Measurements from ENCODE around the gene ACACA. TPM values are rescaled to one million over a fixed set of nuclear protein-coding genes. Genes with fewer than 3 reads are reported as not detected.
"Not testable (repeated sequence)": the region's sequence is repeated elsewhere in the genome, so short reads cannot be mapped to it uniquely, and the experiment has no call there.

Gene ACACA
- total RNA-seq, 1 donor from 2014 or later, result 110 TPM

- Histone ChIP-seq H3K27me3 (no peaks in the 10 kb centered on the region), H3K27ac (peak overlapping the region; percentile 87), H3K9me3 (no peaks in the 10 kb centered on the region), H3K4me1 (peaks cover 22% of the 10 kb centered on the region), H3K4me3 (peak overlapping the region; percentile 89), H3K36me3 (no peaks in the 10 kb centered on the region)
- DNase-seq (no peak), ATAC-seq (no peak)
- TF ChIP-seq CTCF (IDR thresholded peaks at IDR 0.05), result no peak
- intact Hi-C loops (cut with DNase I), result no loop called here
These were observed 46.9 kb downstream of the ACACA start for GRCh38 chr17:37359682-37360188.

DNA sequence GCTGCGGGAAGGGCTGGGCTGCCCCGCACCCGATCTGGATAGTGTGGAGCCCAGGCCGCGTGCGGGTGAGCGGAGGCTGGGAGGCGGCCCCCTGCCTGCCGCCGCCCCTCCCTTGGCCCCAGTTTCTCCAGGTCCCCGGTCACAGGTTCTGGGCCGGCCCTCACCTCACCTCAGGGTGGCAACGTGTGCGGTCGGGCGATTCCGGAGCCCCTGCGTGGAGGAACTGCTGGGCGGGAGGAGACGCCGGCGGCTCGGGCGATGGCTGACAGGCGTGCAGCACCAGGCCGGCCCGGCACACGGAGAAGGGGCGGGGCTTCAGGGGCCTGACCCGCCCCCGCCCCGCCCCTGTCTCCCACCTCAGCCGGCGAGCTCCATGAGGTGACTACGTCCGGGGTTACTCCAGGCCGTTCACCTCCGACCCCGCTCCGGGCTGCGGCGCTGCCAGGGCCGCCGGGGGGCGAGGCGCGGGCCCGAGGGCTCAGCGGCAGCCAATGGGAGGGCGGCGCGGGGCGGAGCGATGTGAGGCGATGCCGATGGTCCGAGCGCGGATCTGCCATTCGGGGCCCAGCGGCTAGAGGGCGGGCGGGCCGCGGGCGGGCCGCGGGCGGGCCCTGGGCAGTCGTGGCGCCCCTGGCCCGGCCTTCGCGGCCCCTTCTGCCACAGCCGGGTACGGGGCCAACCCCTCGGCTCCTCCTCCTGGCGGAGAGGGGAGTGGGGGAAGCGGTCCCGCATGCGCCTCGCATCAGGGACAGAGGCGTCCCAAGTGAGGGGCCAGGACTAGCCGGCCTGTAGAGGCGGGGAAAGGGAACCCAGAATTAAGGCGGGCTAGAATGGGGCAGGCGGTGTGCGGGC, 47.6 kb downstream of the ACACA start:
- Histone ChIP-seq H3K4me1 (peaks cover 22% of the 10 kb centered on the region), H3K27me3 (no peaks in the 10 kb centered on the region), H3K27ac (peak overlapping the region; percentile 87), H3K36me3 (no peaks in the 10 kb centered on the region), H3K9me3 (no peaks in the 10 kb centered on the region), H3K4me3 (peak overlapping the region; percentile 89)
- peak; percentile 34 for TF ChIP-seq CTCF (IDR thresholded peaks at IDR 0.05)
- DNase-seq (peak; percentile 98), ATAC-seq (peak; percentile 96)
- intact Hi-C loops (cut with DNase I), result no loop called here

DNA sequence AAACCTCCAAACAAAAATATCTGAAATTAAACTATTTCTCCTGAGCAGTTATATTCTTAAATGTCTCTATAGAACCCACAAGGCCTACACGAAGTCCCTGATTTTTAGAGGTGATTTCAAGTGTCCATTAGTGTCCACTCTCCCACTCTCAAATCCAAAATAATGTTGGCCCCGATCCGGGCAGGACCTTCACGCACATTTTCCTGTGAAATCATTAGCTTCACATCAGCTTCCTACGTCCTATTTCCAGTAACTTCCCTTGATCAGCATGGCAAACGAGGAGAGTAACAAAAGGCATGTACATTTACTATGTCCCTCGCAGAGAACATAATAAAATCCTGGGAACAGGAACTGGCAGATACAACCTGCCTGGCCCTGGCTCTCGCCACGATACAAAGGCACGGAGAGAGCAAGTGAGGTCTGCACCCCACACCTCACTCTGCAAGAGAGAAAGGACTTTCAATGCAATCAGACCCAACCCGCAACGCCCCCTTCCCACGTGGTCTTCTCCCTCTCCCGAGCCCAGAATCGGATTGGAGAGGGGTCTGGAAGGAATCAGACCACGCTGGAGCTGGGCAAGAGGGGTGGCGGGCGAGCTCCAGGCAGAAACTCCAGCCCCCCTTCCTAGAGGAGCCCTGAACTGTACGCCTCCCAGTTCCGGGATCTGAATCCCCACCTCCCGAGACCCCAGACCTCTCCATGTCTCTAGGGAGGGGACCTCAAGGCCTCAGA, 48.4 kb downstream of the ACACA start:
- Histone ChIP-seq H3K9me3 (no peaks in the 10 kb centered on the region), H3K4me1 (peaks cover 22% of the 10 kb centered on the region), H3K27ac (peak overlapping the region; percentile 87), H3K4me3 (peak overlapping the region; percentile 89), H3K27me3 (no peaks in the 10 kb centered on the region), H3K36me3 (no peaks in the 10 kb centered on the region)
- intact Hi-C loops (cut with DNase I), result no loop called here
- no peak for TF ChIP-seq CTCF (IDR thresholded peaks at IDR 0.05)
- DNase-seq (peak; percentile 78), ATAC-seq (peak; percentile 12)

DNA sequence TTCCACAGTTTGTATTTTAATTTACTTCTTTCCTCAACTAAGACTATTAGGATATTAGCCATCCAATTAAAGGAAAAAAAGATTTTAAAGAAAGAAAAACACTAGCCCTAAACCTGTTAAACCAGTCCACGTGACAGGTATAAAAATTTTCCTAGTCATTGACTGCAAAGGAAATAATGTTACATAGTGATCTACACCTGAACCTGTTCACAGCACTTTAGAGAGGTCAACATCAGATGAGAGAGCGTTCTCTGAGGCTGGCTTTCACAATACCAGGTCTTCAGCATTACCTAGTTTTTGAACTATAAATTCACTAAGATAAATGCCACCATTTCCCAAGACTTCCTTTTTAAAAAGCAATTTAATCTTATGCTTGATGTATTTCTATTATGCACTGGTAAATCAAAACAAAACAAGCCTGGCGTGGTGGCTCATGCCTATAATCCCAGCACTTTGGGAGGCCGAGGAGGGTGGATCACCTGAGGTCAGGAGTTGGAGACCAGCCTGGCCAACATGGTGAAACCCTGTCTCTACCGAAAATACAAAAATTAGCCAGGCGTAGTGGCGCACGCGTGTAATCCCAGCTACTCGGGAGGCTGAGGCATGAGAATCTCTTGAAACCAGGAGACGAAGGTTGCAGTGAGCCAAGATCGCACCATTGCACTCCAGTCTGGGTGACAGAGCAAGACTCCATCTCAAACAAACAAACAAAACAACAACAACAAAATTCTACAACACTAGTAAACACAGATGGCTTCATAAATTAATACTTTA, 49.7 kb downstream of the ACACA start:
- Histone ChIP-seq H3K27ac (peak overlapping the region; percentile 87), H3K4me1 (peaks cover 22% of the 10 kb centered on the region), H3K4me3 (peak overlapping the region; percentile 89)
- DNase-seq; H3K27me3 ChIP-seq; H3K36me3 ChIP-seq; ATAC-seq; H3K9me3 ChIP-seq; intact Hi-C loops (cut with DNase I): not testable (repeated sequence)

- H3K27ac ChIP-seq; H3K36me3 ChIP-seq; intact Hi-C loops (cut with DNase I); H3K27me3 ChIP-seq; H3K4me1 ChIP-seq; ATAC-seq; H3K4me3 ChIP-seq; DNase-seq; H3K9me3 ChIP-seq: not testable (repeated sequence)
These were observed 59.7 kb downstream of the ACACA start for GRCh38 chr17:37346863-37347402.

GRCh38 chr17:37344519-37344918, 62.1 kb downstream of the ACACA start:
- no peak for ATAC-seq
- H3K9me3 ChIP-seq, result no peaks in the 10 kb centered on the region
- no peaks in the 10 kb centered on the region for H3K4me1 ChIP-seq
- H3K27ac ChIP-seq, result no peak overlapping the region
- no peak overlapping the region for H3K4me3 ChIP-seq
- intact Hi-C loops (cut with DNase I), result no loop called here
- TF ChIP-seq CTCF (IDR thresholded peaks at IDR 0.05), result no peak
- H3K27me3 ChIP-seq, result no peaks in the 10 kb centered on the region
- DNase-seq, result no peak
- H3K36me3 ChIP-seq, result no peaks in the 10 kb centered on the region

Measured in upper lobe of right lung (tissue), 1 donor.